GM10847 (cell line): ENCODE data around the gene MB.

Experiments used
- POLR2A ChIP-seq: IDR thresholded peaks from 2 replicates; pipeline ENCODE4 v1.6.1; 2011; ENCODE audit not compliant: insufficient read length; ENCODE audit errors: extremely low read depth

The MB gene

GRCh38 chr22:35580351-35581022 is 36.6 kb downstream of the MB start:
- TF ChIP-seq POLR2A: no peak

- no peak for TF ChIP-seq POLR2A
These were observed 38.1 kb downstream of the MB start for GRCh38 chr22:35578836-35579575.

- no peak for TF ChIP-seq POLR2A
These were observed 39.1 kb downstream of the MB start for GRCh38 chr22:35577799-35578659.

- TF ChIP-seq POLR2A: no peak
These were observed 40.5 kb downstream of the MB start for GRCh38 chr22:35576671-35577070.

GRCh38 chr22:35575116-35575748 is 41.9 kb downstream of the MB start:
- no peak for TF ChIP-seq POLR2A

GRCh38 chr22:35572556-35572955 is 44.6 kb downstream of the MB start:
- no peak for TF ChIP-seq POLR2A

- no peak for TF ChIP-seq POLR2A
These were observed 46.4 kb downstream of the MB start for GRCh38 chr22:35570686-35571194.

GRCh38 chr22:35569916-35570315 is 47.2 kb downstream of the MB start:
- no peak for TF ChIP-seq POLR2A

- no peak for TF ChIP-seq POLR2A
These were observed 48.1 kb downstream of the MB start for GRCh38 chr22:35568751-35569739.

- no peak for TF ChIP-seq POLR2A
These were observed 49.6 kb downstream of the MB start for GRCh38 chr22:35567351-35568141.

- no peak for TF ChIP-seq POLR2A
These were observed 51.9 kb downstream of the MB start for GRCh38 chr22:35564975-35565867.

GRCh38 chr22:35563211-35563610 is 53.9 kb downstream of the MB start:
- no peak for TF ChIP-seq POLR2A
